SKM-1 treated with dmso at 0.1 percent for 144 hours (cell line): ENCODE data around the gene INVS.
"Not testable (repeated sequence)": the region's sequence is repeated elsewhere in the genome, so short reads cannot be mapped to it uniquely, and the experiment has no call there.

Experiments
- DNase-seq: peaks from one replicate; lab custom pipeline; 2025; ENCODE audit not compliant: unreplicated experiment; lab: John Stamatoyannopoulos, UW

Gene INVS

GRCh38 chr9:100098887-100099721 is at the start of gene INVS, which contains the start of gene ERP44:
TSS of gene INVS (plus strand) at chr9:100099243. CDS start at chr9:100104522, 5,279 bp downstream.
TSS of gene ERP44 (minus strand) at chr9:100099000. CDS start at chr9:100098840, 160 bp downstream.
- DNase-seq = peak; percentile 89

GRCh38 chr9:100049551-100049950 is 49.5 kb upstream of the INVS start:
- no peak for DNase-seq

- no peak for DNase-seq
These were observed 46.7 kb upstream of the INVS start for GRCh38 chr9:100052375-100052774.

GRCh38 chr9:100056561-100056960 is 42.5 kb upstream of the INVS start:
- no peak for DNase-seq

- no peak for DNase-seq
These were observed 41.4 kb upstream of the INVS start for GRCh38 chr9:100057624-100058023.

- DNase-seq = no peak
These were observed 40.1 kb upstream of the INVS start for GRCh38 chr9:100058699-100059579.

GRCh38 chr9:100062683-100063082 is 36.4 kb upstream of the INVS start:
- DNase-seq = not testable (repeated sequence)

GRCh38 chr9:100063185-100063584 is 35.9 kb upstream of the INVS start:
- no peak for DNase-seq

GRCh38 chr9:100064872-100065581 is 34.0 kb upstream of the INVS start:
- DNase-seq = no peak

GRCh38 chr9:100066539-100066938 is 32.5 kb upstream of the INVS start:
- no peak for DNase-seq

GRCh38 chr9:100067990-100068389 is 31.1 kb upstream of the INVS start:
- not testable (repeated sequence) for DNase-seq

GRCh38 chr9:100069068-100069467 is 30.0 kb upstream of the INVS start:
- not testable (repeated sequence) for DNase-seq

GRCh38 chr9:100070104-100071041 is 28.7 kb upstream of the INVS start:
- no peak for DNase-seq

- no peak for DNase-seq
These were observed 27.8 kb upstream of the INVS start for GRCh38 chr9:100071271-100071670.

- DNase-seq = no peak
These were observed 26.2 kb upstream of the INVS start for GRCh38 chr9:100072805-100073204.

- no peak for DNase-seq
These were observed 24.9 kb upstream of the INVS start for GRCh38 chr9:100074093-100074492.

GRCh38 chr9:100074989-100075388 is 24.1 kb upstream of the INVS start:
- no peak for DNase-seq

- not testable (repeated sequence) for DNase-seq
These were observed 22.8 kb upstream of the INVS start for GRCh38 chr9:100076256-100076655.

- DNase-seq = no peak
These were observed 16.3 kb upstream of the INVS start for GRCh38 chr9:100082782-100083181.
